Epidermal melanocyte (primary cell): ENCODE data around the gene PLSCR5.

Source experiments
- DNase-seq: peaks from one replicate; pipeline ENCODE4 v3.0.0; 2011; ENCODE audit warnings: low spot score; ENCODE audit not compliant: insufficient read length

The PLSCR5 gene

DNA sequence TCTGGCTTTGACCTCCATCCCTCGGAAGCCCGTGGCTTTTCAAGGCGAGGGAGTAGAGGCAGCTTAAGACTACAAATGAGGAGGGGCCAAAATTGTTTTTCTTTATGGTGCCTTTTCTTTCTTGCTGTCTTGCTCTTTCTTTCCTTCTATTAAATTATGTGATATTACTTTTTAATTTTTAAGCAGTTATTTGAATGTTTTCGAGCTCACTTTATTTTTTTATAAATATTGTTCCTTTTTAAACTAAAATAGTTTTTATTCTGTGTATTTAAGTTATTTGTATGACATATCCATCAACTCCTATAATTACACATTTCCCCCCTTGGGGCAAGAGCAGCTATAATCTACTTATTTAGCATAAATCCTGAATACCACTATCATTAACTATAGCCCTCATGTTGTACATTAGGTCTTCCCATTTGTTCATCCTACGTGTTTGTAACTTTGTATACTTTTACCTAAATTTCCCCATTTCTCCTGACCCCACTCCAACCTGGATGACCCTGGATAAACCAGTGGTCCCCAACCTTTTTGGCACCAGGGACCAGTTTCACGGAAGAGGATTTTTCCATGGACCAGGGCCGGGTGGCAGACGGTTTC is 60.1 kb downstream of the PLSCR5 start:
- DNase-seq: no peak

DNA sequence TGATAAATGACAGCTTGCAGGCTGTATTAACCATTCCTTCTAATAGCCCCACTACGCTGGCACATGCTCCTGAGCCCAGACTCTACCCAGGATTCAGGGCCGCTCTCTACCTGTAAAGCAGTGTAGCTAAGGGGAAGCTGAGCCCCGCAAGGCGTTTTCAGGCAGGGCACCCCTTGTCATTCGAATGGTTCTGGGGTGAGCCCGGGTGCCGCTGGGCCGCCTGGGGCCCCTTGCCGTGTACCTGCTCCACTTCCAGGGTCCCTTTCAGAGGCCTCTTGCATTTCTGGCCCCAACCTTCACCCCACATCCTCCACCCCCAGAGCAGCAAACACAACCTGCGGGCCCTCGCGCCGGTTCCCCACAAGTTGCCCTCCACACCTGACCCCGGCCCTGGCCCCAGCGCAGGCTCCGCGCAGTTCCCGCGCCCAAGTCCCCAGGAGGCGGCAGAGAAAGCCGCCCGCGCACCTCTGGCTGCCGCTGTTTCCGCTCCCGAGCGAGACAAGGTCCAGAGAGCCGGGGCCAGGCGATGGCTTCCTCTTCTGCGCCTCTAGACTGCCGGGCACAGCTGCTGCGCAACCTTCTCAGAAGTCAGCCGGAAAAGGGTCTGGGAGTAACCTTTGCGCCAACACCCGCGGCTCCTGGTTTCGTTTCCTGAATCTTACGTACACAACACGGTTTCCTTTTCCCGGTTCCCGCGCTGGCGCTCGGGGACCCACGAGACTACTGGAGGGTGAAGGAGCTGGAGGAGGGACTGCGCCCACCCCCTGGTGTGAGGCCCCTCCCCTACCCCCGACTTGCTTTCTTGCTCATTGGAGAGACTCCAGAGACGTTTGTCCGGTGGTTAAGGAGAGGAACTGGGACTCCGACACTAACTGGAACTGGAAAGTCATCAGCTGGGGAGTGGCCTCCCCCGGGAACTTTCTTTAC is 60.9 kb downstream of the PLSCR5 start, which contains the start of gene PLSCR1:
Gene PLSCR1, minus strand, starts transcription at position 606 of the 927 bp plus-strand sequence. CDS start 8,055 bp downstream, outside the sequence.
- DNase-seq: peak; percentile 86

DNA sequence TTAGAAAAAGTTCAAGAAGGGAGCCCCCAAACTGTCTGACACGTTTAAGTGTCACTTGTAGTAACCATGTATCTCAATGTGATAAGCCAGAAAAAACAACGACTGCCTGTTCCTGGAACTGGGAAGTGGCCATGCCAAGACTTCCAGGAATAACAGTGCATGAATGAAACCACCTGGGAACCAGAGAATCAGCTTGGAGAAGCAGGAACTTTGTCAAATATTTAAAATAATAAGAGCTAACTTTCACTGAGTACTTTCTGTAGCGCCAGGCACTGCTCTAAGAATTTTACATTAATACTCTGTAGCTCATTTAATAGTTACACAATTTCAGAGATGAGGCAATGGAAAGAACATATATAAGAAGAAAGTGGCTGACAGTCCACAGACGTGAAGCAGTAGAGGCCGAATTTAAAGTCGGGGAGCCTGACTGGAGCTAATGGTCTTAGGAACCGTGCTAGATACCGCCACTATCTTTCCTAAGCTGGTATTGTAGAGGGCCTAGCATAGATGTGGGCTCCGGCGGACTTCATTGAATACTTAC is 61.6 kb downstream of the PLSCR5 start:
- DNase-seq: no peak

DNA sequence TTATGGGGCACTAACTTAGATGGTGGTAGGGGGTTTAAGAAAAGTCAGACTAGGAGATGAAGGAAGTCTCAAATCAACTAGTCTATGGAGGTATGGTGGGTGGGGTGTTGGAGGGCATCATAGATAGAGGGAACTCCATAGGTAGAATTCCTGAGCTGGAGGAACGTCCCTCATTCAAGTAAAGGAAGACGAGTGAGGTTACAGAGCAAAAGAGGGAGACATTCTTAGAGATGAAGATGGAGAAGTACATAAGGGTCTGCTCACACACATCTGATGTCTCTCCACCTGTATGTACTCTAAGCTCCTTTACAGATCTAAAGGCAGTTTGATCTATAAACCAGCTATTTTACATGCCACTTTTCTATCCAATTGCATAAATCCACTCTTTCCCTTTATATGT is 62.2 kb downstream of the PLSCR5 start:
- DNase-seq: no peak

DNA sequence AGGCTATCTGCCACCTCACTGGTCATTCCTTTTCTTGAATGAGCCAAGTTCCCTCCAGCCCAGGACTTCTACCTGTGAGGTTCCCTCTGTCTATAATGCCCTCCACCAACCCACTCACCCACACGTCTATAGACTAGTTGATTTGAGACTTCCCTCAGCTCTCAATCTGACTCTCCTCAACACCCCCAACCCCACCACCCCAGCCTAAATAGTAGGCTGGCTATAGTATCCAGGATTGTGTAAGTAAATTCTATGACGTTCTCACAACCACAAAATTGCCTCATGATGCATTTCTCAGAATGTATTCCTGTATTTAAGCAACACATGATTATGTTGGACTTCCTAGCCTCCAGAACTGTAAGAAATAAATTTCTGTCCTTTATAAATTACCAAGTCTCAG is 63.0 kb downstream of the PLSCR5 start:
- DNase-seq: no peak

GRCh38 chr3:146540978-146541377 is 64.2 kb downstream of the PLSCR5 start:
- no peak for DNase-seq

GRCh38 chr3:146540236-146540635 is 64.9 kb downstream of the PLSCR5 start:
- DNase-seq: no peak

GRCh38 chr3:146539315-146539714 is 65.8 kb downstream of the PLSCR5 start:
- DNase-seq: no peak

- DNase-seq: no peak
Measured at GRCh38 chr3:146537603-146538002, 67.5 kb downstream of the PLSCR5 start.

DNA sequence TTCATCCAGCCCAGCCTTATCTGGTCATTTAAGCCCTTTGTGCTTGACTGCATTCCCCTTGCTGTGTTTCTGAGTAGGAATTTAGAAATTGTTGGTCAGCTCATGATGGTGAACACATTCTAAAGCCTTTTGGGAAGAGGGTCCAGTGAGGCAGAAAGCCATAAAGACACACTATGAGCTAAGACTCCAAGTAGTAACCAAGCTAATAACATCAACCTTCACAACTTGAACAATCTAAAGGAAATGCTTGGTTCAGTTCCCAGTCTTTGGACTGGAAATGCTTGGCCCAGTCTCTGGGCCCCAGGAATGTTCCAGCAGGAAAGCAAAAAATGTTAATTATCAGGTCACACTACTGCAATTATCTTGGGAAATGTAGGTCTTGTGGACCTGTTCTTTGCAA is 68.5 kb downstream of the PLSCR5 start:
- DNase-seq: no peak
